MCF 10A (cell line): ENCODE results near the gene MEPCE. TPM values are rescaled to one million over a fixed set of nuclear protein-coding genes. Genes with fewer than 3 reads are reported as not detected.
A peak's percentile ranks its signal among the peaks of the same experiment; 100 is the strongest.

ENCODE experiments used
- BruUV-seq: library from RNA; stranded (reverse); fragments of 400-500 nt; replicated peaks from 2 replicates; lab custom pipeline; 2021; lab: Mats Ljungman, UMichigan
- CTCF ChIA-PET: fragments of 300-600 bp; sonication (Branson Sonifier 250); formaldehyde crosslinking; extraction: SDS; loops from one replicate; lab custom pipeline; 2021; ENCODE audit warnings: antibody characterized with exemption, inconsistent platforms; lab: Yijun Ruan, JAX
- POLR2A ChIA-PET: fragments of 300-600, 350-650 bp; sonication (Branson Sonifier 250); formaldehyde crosslinking; extraction: SDS; loops from one replicate; lab custom pipeline; 2020; ENCODE audit warnings: antibody characterized with exemption, inconsistent platforms; lab: Yijun Ruan, JAX
- DNase-seq: peaks from one replicate; pipeline ENCODE4 v3.0.0-alpha.2; 2018; ENCODE audit not compliant: unreplicated experiment
- H3K27ac Mint-ChIP-seq: one replicate; pipeline ENCODE4 v1.8.0; 2022; ENCODE audit warnings: mild to moderate bottlenecking, low read depth, mixed read lengths; ENCODE audit not compliant: unreplicated experiment
- H3K27me3 Mint-ChIP-seq: one replicate; pipeline ENCODE4 v1.8.0; 2022; ENCODE audit warnings: mixed read lengths; ENCODE audit not compliant: insufficient read depth, unreplicated experiment
- H3K36me3 Mint-ChIP-seq: one replicate; pipeline ENCODE4 v1.8.0; 2022; ENCODE audit warnings: mild to moderate bottlenecking, moderate library complexity, mixed read lengths; ENCODE audit not compliant: insufficient read depth, unreplicated experiment
- H3K4me1 Mint-ChIP-seq: one replicate; pipeline ENCODE4 v1.8.0; 2022; ENCODE audit warnings: mixed read lengths; ENCODE audit not compliant: insufficient read depth, unreplicated experiment
- H3K4me3 Mint-ChIP-seq: one replicate; pipeline ENCODE4 v1.8.0; 2022; ENCODE audit warnings: mild to moderate bottlenecking, moderate library complexity, mixed read lengths; ENCODE audit not compliant: unreplicated experiment
- H3K9me3 Mint-ChIP-seq: one replicate; pipeline ENCODE4 v1.8.0; 2022; ENCODE audit warnings: mixed read lengths; ENCODE audit not compliant: unreplicated experiment
- intact Hi-C: fragments of 100-400 bp; cut with micrococcal nuclease; formaldehyde crosslinking; loops from 2 replicates; pipeline ENCODE4 v1.14.1; 2022
- total RNA-seq: library from RNA; stranded (reverse); gene quantifications from 2 replicates; pipeline ENCODE4 v1.2.3, GENCODE V29; 2022
- TF ChIP-seq, protein P1 (sequence below): fragments of 200-600 bp; IDR thresholded peaks from one replicate; pipeline ENCODE4 v1.8.0; 2022; ENCODE audit warnings: antibody characterized with exemption, mild to moderate bottlenecking; ENCODE audit not compliant: unreplicated experiment

The MEPCE gene
- total RNA-seq, 1 experiment from 2014 or later, result 59.9 TPM

DNA sequence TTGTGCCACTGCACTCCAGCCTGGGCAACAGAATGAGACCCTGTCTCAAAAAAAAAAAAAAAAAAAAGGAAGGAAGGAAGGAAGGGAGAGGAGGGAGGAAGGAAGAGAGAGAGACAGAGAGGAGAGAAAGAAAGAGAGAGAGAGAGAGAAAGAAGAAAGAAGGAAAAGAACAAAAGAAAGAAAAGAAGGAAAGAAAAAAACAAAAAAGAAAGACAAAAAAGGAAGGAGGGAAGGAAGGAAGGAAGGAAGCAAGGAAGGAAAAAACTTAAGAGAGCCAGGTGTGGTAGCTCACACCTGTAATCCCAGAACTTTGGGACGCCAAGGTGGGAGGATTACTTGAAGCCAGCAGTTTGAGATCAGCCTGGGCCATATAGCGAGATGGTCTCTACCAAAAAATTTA lies 35.2 kb downstream of the MEPCE start:
- ChIA-PET POLR2A (interaction anchor here (0.6 to 1.5 kb wide), 4 partner anchors 10 to 121 kb away, joined by 3 to 6 read pairs (median 4); partner anchors contain the start of genes FBXO24 and LRCH4), CTCF (interaction anchor here (0.6 to 2.8 kb wide), 8 partner anchors 11 to 587 kb away, joined by 3 to 17 read pairs (median 4); partner anchors contain the start of gene FBXO24)
- Mint-ChIP-seq H3K4me3 (no peak overlapping the region), H3K27ac (no peak overlapping the region), H3K36me3 (peaks cover 5% of the 10 kb centered on the region), H3K27me3 (no peaks in the 10 kb centered on the region), H3K9me3 (no peaks in the 10 kb centered on the region), H3K4me1 (no peaks in the 10 kb centered on the region)
- intact Hi-C loops, result loop anchor here (5.0 kb wide), 1 partner anchor 228 kb away; the partner anchor contains the start of gene GIGYF1
- TF ChIP-seq, protein P1, sequence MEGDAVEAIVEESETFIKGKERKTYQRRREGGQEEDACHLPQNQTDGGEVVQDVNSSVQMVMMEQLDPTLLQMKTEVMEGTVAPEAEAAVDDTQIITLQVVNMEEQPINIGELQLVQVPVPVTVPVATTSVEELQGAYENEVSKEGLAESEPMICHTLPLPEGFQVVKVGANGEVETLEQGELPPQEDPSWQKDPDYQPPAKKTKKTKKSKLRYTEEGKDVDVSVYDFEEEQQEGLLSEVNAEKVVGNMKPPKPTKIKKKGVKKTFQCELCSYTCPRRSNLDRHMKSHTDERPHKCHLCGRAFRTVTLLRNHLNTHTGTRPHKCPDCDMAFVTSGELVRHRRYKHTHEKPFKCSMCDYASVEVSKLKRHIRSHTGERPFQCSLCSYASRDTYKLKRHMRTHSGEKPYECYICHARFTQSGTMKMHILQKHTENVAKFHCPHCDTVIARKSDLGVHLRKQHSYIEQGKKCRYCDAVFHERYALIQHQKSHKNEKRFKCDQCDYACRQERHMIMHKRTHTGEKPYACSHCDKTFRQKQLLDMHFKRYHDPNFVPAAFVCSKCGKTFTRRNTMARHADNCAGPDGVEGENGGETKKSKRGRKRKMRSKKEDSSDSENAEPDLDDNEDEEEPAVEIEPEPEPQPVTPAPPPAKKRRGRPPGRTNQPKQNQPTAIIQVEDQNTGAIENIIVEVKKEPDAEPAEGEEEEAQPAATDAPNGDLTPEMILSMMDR, result no peak
- BruUV-seq, result no TSS peak
- no peak for DNase-seq

DNA sequence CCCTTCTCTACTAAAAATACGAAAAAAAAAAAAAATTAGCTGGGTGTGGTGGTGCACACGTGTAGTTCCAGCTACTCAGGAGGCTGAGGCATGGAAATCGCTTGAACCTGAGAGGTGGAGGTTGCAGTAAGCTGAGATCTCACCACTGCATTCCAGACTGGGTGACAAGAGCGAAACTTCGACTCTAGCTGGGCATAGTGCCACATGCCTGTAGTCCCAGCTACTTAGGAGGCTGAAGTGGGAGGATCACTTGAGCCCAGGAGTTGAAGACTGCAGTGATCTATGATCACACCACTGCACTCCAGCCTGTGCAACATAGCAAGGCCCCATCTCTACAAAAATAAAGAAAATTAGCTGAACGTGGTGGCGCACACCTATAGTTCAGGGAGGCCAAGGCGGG lies 35.7 kb downstream of the MEPCE start:
- Mint-ChIP-seq H3K27me3 (no peaks in the 10 kb centered on the region), H3K36me3 (peaks cover 5% of the 10 kb centered on the region), H3K4me3 (no peak overlapping the region), H3K4me1 (no peaks in the 10 kb centered on the region), H3K27ac (peak overlapping the region; percentile 76), H3K9me3 (no peaks in the 10 kb centered on the region)
- intact Hi-C loops, result loop anchor here (5.0 kb wide), 1 partner anchor 227 kb away; the partner anchor contains the start of gene GIGYF1
- BruUV-seq, result no TSS peak
- POLR2A ChIA-PET, result interaction anchor here (0.6 to 1.5 kb wide), 5 partner anchors 9 to 120 kb away, joined by 3 to 6 read pairs (median 3); partner anchors contain the start of genes FBXO24 and LRCH4
- CTCF ChIA-PET, result interaction anchor here (0.6 to 2.8 kb wide), 11 partner anchors 9 to 226 kb away, joined by 3 to 17 read pairs (median 5); partner anchors contain the start of gene FBXO24
- no peak for DNase-seq
- TF ChIP-seq, protein P1, result no peak

DNA sequence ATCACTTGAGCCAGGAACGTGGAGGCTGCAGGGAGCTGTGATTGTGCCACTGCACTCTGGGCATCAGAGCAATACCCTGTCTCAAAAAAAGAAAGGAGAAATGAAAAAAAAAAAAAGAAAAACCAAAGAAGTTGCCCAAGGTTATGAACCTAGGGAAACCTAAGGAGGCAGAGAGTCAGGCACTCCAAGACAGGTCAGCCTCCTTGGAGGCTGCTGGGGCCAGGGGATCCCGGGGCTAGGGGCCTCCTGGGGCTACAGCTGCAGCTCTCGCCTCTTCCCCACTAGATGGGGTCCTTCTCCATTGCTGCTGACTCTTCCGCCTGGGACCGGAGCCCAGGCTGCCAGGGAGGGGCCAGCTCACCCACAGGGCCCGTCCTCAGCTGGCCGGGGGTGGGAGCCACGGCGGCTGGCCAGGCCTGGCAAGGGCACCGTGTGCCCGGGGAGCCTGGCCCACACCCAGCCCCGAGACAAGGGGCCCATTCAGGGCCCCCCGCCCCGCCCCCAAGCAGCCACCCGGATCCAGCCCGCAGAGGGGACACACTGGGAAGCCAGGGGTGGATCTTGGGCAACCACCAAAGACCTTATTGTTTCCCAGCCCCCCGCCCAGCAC lies 36.2 kb downstream of the MEPCE start:
- Mint-ChIP-seq H3K4me3 (no peak overlapping the region), H3K4me1 (no peaks in the 10 kb centered on the region), H3K27ac (peak overlapping the region; percentile 76), H3K9me3 (no peaks in the 10 kb centered on the region), H3K36me3 (peaks cover 5% of the 10 kb centered on the region), H3K27me3 (no peaks in the 10 kb centered on the region)
- intact Hi-C loops, result loop anchor here (5.0 kb wide), 1 partner anchor 226 kb away; the partner anchor contains the start of gene GIGYF1
- BruUV-seq, result no TSS peak
- CTCF ChIA-PET, result interaction anchor here (0.6 to 2.8 kb wide), 12 partner anchors 9 to 225 kb away, joined by 3 to 17 read pairs (median 4); partner anchors contain the start of gene FBXO24
- TF ChIP-seq, protein P1, result peak; percentile 46
- peak; percentile 82 for DNase-seq
- POLR2A ChIA-PET, result interaction anchor here (0.6 to 1.5 kb wide), 5 partner anchors 12 to 851 kb away, joined by 3 to 6 read pairs (median 3); partner anchors contain the start of genes FBXO24 and LRCH4
